Natural killer cell treated with Interleukin-12 subunit alpha and Interleukin-12 subunit beta and Interleukin-15 and Interleukin-18, amount 100 ng/mL, for 72 hours (primary cell): ENCODE measurements around the gene TCEA2. TPM values are rescaled to one million over a fixed set of nuclear protein-coding genes. Genes with fewer than 3 reads are reported as not detected.
A peak's percentile ranks its signal among the peaks of the same experiment; 100 is the strongest.

Experiments used
- ATAC-seq, 2 donors: fragments of 150-1000 bp; cut with Tn5 transposase in 1 of 2; sonication (Bioruptor Pico), chemical (Tn5 transposase) in 1 of 2; 2 replicates each; pipeline ENCODE4 v1.10.0; 2021
- DNase-seq: peaks from one replicate; pipeline ENCODE4 v3.0.0; 2022; ENCODE audit warnings: low spot score
- H3K27ac Mint-ChIP-seq, 2 donors: 1 replicate in 1 of 2; 2 replicates in 1 of 2; pipeline ENCODE4 v1.8.0; 2022; ENCODE audit warnings: mixed read lengths in 2 of 2, mild to moderate bottlenecking in 1 of 2, moderate library complexity in 1 of 2
- H3K27me3 Mint-ChIP-seq, 2 donors: 1 replicate in 1 of 2; 2 replicates in 1 of 2; pipeline ENCODE4 v1.8.0; 2022; ENCODE audit warnings: mixed read lengths in 2 of 2
- H3K36me3 Mint-ChIP-seq: one replicate; pipeline ENCODE4 v1.8.0; 2022; ENCODE audit warnings: mixed read lengths
- H3K4me1 Mint-ChIP-seq, 2 donors: 1 replicate in 1 of 2; 2 replicates in 1 of 2; pipeline ENCODE4 v1.8.0; 2022; ENCODE audit warnings: low read depth in 2 of 2, mixed read lengths in 2 of 2, mild to moderate bottlenecking in 1 of 2
- H3K4me3 Mint-ChIP-seq: one replicate; pipeline ENCODE4 v1.8.0; 2022; ENCODE audit warnings: mixed read lengths
- H3K9me3 Mint-ChIP-seq: 2 replicates; pipeline ENCODE4 v1.8.0; 2022; ENCODE audit warnings: mixed read lengths
- total RNA-seq, 2 donors: library from RNA; stranded (reverse); gene quantifications; one replicate each; pipeline ENCODE4 v1.2.3, GENCODE V29; 2022

The TCEA2 gene
- total RNA-seq, 2 donors from 2014 or later: 23.2 to 24.1 TPM

DNA sequence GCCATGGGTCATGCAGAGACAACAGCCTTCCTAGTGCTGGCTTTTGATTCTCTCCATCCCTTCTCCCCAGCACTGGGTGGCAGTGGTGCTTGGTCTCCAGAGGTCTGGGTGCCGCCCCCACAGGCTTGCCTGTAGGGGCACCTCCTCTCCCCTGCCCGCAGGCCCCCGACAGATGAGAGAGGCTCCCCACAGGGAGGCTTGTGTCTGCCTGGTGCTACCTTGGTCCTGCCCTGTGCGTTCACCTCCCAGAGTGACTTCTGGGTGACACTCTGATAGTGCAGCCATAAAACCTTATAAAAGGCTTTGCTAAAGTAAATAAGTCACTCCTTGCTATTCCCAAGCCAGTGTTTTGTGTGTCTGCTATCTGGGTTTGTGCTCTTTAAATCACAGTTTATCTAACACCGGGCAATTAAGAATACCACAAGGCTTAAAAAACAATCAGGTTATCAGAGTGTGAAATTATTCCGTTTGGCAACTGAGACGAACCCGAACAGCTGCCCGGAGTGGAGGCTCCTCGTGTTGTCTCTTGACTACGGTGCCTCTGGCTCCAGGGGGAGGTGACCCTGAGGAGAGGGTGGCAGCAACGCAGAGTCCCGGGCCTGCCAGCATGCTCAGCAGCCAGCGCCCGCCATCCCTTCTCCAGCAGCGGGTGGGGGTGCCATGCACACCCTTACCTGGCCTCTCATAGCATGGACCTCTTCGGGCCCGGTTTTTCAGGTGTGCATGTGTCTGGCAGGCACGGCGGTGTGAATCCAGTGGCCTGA lies 32.4 kb upstream of the TCEA2 start:
- Mint-ChIP-seq H3K9me3 (no peaks in the 10 kb centered on the region), H3K36me3 (no peaks in the 10 kb centered on the region), H3K4me1 (peaks cover 5 to 12% of the 10 kb centered on the region in 2 donors), H3K4me3 (no peak overlapping the region), H3K27ac (no peak overlapping the region), H3K27me3 (no peaks in the 10 kb centered on the region)
- no peak for DNase-seq
- no peak for ATAC-seq

DNA sequence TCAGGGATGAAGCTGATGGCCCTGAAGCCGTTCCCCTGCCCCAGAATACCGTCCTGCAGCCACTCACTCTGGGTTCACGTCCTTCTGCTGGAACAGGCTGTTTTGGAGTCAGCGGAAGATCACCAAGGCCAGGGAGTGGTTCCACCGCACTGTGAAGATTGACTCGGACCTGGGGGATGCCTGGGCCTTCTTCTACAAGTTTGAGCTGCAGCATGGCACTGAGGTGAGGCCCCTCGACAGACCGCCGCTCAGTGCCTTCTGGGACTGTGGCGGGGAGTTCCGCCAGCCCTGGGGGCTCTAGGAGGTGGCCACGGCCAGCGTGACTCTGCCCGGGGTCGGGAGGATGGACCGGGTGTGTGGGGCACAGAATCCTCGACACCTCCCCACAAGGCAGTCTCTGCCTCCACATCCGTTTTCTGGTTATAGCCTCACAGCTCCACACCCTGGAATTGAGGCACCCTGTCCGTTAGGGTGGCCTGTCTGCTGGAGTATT lies 31.1 kb upstream of the TCEA2 start:
- Mint-ChIP-seq H3K27ac (no peak overlapping the region), H3K36me3 (no peaks in the 10 kb centered on the region), H3K9me3 (no peaks in the 10 kb centered on the region), H3K27me3 (no peaks in the 10 kb centered on the region), H3K4me3 (no peak overlapping the region), H3K4me1 (peaks cover 5 to 12% of the 10 kb centered on the region in 2 donors)
- DNase-seq (no peak), ATAC-seq (no peak)

DNA sequence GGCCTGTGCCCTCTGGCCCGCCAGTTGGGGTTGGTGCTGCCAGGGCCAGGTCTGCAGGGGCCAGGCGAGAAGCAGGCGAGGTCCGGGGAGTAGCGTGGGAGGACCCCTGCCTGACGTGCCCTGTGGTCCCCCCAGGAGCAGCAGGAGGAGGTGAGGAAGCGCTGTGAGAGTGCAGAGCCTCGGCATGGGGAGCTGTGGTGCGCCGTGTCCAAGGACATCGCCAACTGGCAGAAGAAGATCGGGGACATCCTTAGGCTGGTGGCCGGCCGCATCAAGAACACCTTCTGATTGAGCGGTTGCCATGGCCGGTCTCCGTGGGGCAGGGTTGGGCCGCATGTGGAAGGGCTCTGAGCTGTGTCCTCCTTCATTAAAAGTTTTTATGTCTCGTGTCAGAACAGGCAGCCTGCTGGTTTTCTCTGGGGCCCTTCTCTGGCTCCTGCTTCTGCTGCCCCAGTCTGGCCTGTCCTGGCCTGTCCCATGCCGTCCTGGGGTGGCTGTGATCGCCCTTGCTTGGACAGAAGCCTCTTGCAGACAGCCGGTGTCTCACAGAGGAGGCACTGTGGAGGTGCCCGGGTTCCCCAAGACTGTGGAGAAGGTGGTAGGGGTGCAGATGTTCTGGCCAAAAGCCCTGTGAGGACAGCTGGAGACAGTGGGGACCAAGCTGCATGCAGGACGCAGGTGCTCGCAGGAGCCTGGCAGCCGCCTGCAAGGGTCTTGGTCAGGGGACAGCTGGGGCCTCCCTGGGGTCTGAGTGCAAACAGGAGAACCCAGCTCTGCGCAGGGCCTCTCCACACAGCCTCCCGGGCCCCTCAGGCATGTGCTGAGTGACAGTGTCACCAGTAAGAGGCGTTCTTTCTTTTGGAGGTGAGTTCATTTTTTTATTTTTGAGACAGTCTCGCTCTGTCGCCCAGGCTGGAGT lies 30.0 kb upstream of the TCEA2 start:
- no peak for ATAC-seq
- H3K36me3 Mint-ChIP-seq: no peaks in the 10 kb centered on the region
- no peak overlapping the region for H3K4me3 Mint-ChIP-seq
- H3K9me3 Mint-ChIP-seq: no peaks in the 10 kb centered on the region
- H3K4me1 Mint-ChIP-seq: peaks cover 7 to 18% of the 10 kb centered on the region in 2 donors
- peaks cover 0 to 2% of the 10 kb centered on the region in 2 donors for H3K27me3 Mint-ChIP-seq
- H3K27ac Mint-ChIP-seq: peak overlapping the region in 1 of 2 donors; percentile 35
- DNase-seq: no peak

DNA sequence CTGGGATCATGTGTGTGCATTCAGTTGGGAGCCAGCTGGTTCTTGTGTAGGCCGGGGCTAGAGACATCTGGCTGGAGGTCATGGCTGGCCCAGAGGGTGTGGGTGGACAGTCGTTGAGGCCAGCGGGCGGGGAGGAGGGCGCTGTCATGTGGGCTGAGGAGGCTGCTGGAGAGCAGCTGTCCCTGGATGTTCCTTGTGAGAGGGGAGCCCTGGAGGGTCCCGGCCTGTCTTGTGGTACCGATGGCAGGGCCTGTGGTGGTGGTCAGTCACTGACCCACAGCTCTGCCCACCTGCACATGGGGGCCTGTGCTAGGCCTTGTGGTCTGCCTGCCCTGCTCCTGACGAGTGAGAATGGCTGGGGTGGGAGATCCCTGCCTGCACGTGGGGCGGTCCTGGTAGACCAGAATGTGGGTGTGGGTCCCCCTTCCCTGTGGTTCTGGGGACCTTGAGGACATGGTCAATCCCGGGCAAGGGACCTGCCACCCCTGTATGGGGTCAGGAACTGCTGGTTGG lies 29.0 kb upstream of the TCEA2 start:
- ATAC-seq (no peak), DNase-seq (no peak)
- Mint-ChIP-seq H3K27me3 (peaks cover 0 to 2% of the 10 kb centered on the region in 2 donors), H3K36me3 (no peaks in the 10 kb centered on the region), H3K4me1 (peaks cover 7 to 18% of the 10 kb centered on the region in 2 donors), H3K9me3 (no peaks in the 10 kb centered on the region), H3K4me3 (peak overlapping the region; percentile 56), H3K27ac (peak overlapping the region; percentile 35 to 68)

DNA sequence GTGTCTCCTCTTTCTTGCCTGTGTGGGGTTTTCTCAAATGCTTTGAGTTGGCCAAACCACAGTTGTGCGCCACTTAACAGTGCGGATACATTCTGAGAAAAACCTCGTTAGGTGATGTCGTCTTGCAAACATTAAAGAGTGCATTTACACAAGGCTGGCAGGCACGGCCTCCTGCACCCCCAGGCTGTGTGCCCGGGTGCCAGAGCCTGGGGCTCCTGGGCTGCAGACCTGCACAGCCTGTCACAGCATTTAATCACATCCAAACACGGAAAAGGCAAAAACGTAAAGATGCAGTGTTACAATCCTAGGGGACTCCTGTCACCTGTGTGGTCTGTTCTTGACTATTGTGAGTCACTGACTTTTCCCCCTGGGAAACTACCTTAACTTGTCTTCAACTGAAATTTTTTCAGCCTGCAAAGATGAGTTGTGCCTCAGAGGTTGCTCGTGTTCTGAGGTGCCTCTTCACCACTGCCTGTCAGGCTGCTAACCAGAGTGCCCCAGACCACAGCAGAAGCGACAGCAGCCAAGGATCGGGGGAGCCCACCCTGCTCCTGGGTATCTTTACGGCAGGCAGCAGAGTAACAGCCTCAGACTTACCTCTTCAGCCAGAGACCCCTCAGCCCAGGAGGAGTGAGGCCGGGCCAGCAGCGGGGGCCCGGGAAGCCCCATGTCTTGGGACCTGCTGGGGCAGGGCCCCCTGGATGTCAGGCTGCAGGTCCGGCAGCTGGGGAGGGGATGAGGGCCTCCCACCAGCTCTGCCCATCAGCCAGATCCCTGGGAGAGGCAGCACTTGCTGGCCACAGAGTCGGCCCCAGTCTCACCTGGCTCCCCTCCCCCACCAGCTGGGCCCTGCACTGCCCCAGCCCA lies 27.7 kb upstream of the TCEA2 start:
- Mint-ChIP-seq H3K4me1 (peaks cover 7 to 18% of the 10 kb centered on the region in 2 donors), H3K36me3 (no peaks in the 10 kb centered on the region), H3K27me3 (peaks cover 0 to 6% of the 10 kb centered on the region in 2 donors), H3K27ac (peak overlapping the region in 1 of 2 donors; percentile 68), H3K9me3 (no peaks in the 10 kb centered on the region), H3K4me3 (peak overlapping the region; percentile 47)
- DNase-seq (no peak), ATAC-seq (peak in 1 of 2 donors; percentile 44)

DNA sequence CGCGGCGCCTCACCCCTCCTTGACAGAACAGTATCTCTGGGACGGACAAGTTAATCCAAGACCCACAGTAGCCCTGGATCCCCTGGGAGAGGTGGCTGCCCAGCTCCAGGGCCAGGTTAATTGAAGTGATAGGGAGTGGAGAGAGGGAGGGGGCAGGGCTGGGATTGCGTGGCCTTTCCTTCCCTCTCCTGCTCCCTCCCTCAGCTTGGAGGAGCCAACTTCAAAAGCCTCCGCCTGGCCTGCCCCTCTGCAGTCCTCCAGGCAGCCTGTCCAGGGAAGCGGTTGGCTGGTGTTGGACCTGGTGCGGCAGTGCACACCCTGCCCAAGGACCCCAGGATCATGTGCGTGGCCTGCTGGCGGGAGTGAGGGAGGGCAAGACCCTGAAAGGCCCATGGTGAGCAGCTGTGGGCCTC lies 27.1 kb upstream of the TCEA2 start, which contains the start of gene C20orf204:
TSS of gene C20orf204 (plus strand) at position 250 of the 413 bp plus-strand sequence. CDS start at position 392, 142 bp downstream.
- Mint-ChIP-seq H3K27ac (peak within 1 kb of the TSS in 1 of 2 donors; percentile 68), H3K27me3 (peaks cover 0 to 6% of the 10 kb centered on the region in 2 donors), H3K36me3 (no peaks in the 10 kb centered on the region), H3K9me3 (no peaks in the 10 kb centered on the region), H3K4me1 (peaks cover 7 to 18% of the 10 kb centered on the region in 2 donors), H3K4me3 (peak within 1 kb of the TSS; percentile 47)
- DNase-seq: no peak
- no peak for ATAC-seq

DNA sequence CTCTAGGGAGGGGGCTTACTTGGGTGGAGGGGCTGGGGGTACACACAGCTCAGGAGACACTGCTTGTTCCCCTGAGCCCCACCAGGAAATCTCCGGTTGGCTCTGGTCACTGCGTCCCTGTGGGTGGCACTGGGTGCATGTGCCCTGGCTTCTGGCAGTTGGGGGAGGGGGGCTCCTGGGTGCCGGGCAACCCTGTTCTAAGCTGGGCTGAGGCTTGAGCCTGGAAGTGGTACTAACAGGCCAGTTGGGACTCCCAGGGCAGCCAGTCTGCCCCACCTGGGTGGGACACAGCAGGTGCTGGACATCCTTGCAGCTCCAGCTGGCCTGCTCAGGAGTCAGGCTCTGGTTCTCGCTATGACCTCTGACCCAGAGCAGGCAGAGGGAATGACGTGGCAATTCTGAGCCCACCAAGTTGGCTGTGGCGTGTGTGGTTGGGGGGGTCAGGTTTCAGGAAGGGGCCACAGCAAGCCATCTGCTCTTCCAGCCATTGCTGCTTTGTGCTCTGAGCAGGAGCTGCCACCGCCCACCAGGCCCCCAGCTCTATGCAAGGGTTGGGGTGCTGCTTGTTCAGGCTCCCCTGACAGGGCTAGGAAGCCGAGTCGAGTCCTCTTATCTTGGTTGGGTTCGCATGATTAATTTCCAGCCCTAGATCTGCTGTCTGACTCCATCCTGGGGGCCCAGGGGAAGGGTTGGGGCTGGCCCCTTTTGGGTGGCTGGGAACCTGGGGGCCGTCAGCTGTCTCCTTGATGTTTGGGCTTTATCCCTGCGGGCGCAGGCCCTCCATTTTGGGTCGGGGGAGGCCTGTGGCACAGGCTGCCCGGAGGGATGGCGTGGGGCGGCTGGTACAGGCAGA lies 26.4 kb upstream of the TCEA2 start:
- no peaks in the 10 kb centered on the region for H3K36me3 Mint-ChIP-seq
- no peak overlapping the region for H3K27ac Mint-ChIP-seq
- no peaks in the 10 kb centered on the region for H3K9me3 Mint-ChIP-seq
- H3K4me1 Mint-ChIP-seq: peaks cover 7 to 18% of the 10 kb centered on the region in 2 donors
- no peak overlapping the region for H3K4me3 Mint-ChIP-seq
- ATAC-seq: no peak
- no peak for DNase-seq
- H3K27me3 Mint-ChIP-seq: peaks cover 0 to 8% of the 10 kb centered on the region in 2 donors

DNA sequence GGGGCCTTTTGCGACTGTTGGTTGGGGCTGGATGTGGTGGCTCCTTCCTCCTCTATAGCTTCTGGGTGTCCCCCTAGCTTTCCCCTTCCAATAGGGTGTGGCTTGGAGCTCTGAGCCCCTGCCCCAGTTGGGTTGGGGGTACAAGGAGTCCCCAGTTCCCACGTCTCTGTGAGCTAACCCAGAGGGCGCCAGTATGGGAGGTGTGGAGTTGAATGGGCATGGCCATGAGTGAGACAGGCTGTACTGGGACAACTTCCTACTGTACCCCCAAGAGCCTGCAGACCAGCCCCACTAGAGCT lies 25.9 kb upstream of the TCEA2 start:
- H3K9me3 Mint-ChIP-seq: no peaks in the 10 kb centered on the region
- H3K27me3 Mint-ChIP-seq: peaks cover 0 to 8% of the 10 kb centered on the region in 2 donors
- no peak for DNase-seq
- H3K4me1 Mint-ChIP-seq: peaks cover 7 to 18% of the 10 kb centered on the region in 2 donors
- no peak overlapping the region for H3K27ac Mint-ChIP-seq
- H3K4me3 Mint-ChIP-seq: no peak overlapping the region
- H3K36me3 Mint-ChIP-seq: no peaks in the 10 kb centered on the region
- ATAC-seq: no peak

DNA sequence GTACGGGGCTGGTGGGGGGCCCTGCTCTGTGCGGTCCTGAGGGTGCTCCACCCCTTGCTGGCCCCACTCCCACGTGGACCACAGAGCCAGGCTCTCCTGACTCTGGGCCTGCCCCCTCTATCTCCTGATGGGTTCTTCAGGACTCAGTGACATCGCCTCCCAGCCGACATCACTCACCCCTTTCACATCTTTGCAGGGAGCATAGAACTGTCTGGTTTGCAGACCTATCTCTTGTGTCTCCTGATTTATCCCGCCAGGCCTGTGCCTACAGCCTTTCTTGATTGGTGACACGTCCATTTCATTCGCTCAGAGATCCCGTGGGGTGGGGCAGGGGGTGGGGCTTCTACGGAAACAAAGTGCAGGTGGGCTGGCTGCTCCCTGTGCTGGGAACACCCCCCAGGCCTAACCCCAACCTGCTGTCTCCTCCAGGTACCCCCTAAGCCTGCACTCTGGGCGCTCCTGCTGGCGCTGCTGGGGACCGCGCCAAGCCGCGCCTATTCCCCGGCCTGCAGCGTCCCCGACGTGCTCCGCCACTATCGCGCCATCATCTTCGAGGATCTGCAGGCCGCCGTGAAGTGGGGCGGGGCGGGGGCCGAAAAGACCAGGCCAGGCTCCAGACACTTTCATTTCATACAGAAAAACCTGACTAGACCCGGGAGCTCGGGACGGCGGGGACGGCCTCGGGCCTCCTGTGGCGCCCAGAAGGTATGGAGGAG lies 25.3 kb upstream of the TCEA2 start:
- ATAC-seq (no peak), DNase-seq (no peak)
- Mint-ChIP-seq H3K27ac (no peak overlapping the region), H3K4me1 (peaks cover 7 to 18% of the 10 kb centered on the region in 2 donors), H3K36me3 (no peaks in the 10 kb centered on the region), H3K9me3 (no peaks in the 10 kb centered on the region), H3K27me3 (peaks cover 0 to 8% of the 10 kb centered on the region in 2 donors), H3K4me3 (peak overlapping the region; percentile 47)

DNA sequence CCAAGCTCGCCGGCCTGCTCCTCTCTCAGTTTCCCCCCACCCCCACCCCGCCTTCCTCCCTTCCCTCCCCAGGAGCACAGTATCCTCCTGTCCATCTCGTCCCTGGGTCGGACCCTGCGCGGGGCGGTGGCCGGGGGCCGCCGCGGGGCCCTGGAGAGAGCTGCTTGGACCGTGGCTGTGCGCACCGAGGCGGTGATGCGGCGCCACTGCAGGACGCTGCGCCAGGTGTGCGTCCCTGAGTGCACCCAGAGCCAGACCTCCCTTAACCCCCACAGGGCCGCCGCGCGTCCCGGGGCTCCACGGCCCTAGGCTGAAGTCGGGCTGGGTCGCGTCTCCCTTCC lies 24.8 kb upstream of the TCEA2 start:
- H3K9me3 Mint-ChIP-seq: no peaks in the 10 kb centered on the region

DNA sequence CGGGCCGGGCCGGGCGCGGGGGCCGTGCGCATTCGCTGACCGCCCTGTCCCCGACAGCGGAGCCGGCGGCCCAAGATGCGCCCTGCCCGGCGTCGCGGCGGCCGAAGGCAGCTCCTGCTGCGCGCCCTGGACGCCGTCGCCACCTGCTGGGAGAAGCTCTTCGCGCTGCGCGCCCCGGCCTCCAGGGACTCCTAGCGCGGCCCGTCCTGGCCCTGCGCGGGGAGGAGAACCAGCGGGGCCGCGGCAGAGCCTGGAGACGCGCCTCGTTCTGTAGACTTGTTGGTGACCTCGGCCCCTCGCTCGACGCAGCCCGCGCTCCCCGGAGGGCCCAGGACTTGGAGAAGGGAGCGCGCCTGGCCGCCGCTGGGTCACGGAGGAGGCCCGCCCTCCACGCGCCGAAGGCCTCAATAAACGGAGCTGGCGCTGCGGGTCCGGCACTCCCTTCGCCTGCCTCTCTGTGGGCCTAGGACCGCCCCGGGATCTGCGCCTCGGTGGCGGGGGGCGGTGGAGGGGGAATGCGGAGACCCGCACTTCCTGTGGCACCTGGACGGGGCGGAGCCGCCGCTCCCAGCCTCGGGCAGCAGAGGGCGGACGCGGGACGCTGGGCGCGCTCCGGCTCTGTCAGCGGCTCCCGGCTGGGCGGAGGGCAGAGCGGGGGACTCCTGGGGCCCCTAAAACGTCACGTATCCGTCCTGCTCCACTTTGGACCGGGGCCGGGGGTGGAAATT lies 24.3 kb upstream of the TCEA2 start:
- H3K27me3 Mint-ChIP-seq: peaks cover 0 to 8% of the 10 kb centered on the region in 2 donors
- peaks cover 7 to 18% of the 10 kb centered on the region in 2 donors for H3K4me1 Mint-ChIP-seq

More for the DNA sequence above, 24.8 kb upstream of the TCEA2 start:
- DNase-seq (no peak), ATAC-seq (peak; percentile 19 to 22)
- peaks cover 7 to 18% of the 10 kb centered on the region in 2 donors for H3K4me1 Mint-ChIP-seq
- H3K27me3 Mint-ChIP-seq: peaks cover 0 to 8% of the 10 kb centered on the region in 2 donors
- no peak overlapping the region for H3K27ac Mint-ChIP-seq
- H3K36me3 Mint-ChIP-seq: no peaks in the 10 kb centered on the region
- no peak overlapping the region for H3K4me3 Mint-ChIP-seq

More for the DNA sequence above, 24.3 kb upstream of the TCEA2 start:
- Mint-ChIP-seq H3K4me3 (peak overlapping the region; percentile 36), H3K27ac (no peak overlapping the region), H3K36me3 (no peaks in the 10 kb centered on the region), H3K9me3 (no peaks in the 10 kb centered on the region)
- ATAC-seq: peak; percentile 78 to 90
- peak; percentile 77 for DNase-seq
